Sigmoid colon (tissue), 4 donors: Measurements from ENCODE around the gene PTPN13.

Experiments
- CTCF ChIP-seq, 4 experiments: fragments of 450-650 bp in 3 of 4; fragments of 200-600 bp in 1 of 4; IDR thresholded peaks; one replicate each; pipeline ENCODE4 v1.5.1; 2016 to 2019; ENCODE audit warnings: antibody characterized with exemption in 4 of 4, mild to moderate bottlenecking in 3 of 4, moderate library complexity in 2 of 4
- EP300 ChIP-seq, 4 donors: sonication (generic); formaldehyde crosslinking; IDR thresholded peaks; one replicate each; pipeline ENCODE4 v1.6.1; 2017; ENCODE audit warnings: antibody characterized with exemption in 4 of 4
- POLR2A ChIP-seq, 2 donors: fragments of 450-650 bp; IDR thresholded peaks; one replicate each; pipeline ENCODE4 v1.6.1; 2016; ENCODE audit warnings: antibody characterized with exemption in 2 of 2, mild to moderate bottlenecking in 2 of 2, moderate library complexity in 2 of 2
- POLR2AphosphoS5 ChIP-seq, 4 donors: sonication (generic); formaldehyde crosslinking; IDR thresholded peaks; one replicate each; pipeline ENCODE4 v1.6.1; 2017; ENCODE audit warnings: antibody characterized with exemption in 4 of 4

GRCh38 chr4:86818841-86819240 lies 224.7 kb downstream of the PTPN13 start:
- TF ChIP-seq EP300 (IDR thresholded peaks at IDR 0.05) = no peak
- TF ChIP-seq CTCF (IDR thresholded peaks at IDR 0.05) = no peak
- TF ChIP-seq POLR2A (IDR thresholded peaks at IDR 0.05) = no peak
- TF ChIP-seq POLR2AphosphoS5 (IDR thresholded peaks at IDR 0.05) = no peak
